Stimulated activated CD4-positive, alpha-beta T cell treated with anti-CD3 and anti-CD28 coated beads, Interleukin-1b, Interleukin-23, amount 100 ng/mL, for 24 hours (primary cell): ENCODE data around the gene DYNC1H1.

Source experiments
- DNase-seq, 4 experiments: peaks; one replicate each; pipeline ENCODE4 v3.0.0-alpha.2; 2020; ENCODE audit warnings: low read depth in 4 of 4, low spot score in 1 of 4

Gene DYNC1H1

GRCh38 chr14:101988377-101988776, 24.0 kb downstream of the DYNC1H1 start:
- DNase-seq = no peak

GRCh38 chr14:101991352-101991751, 27.0 kb downstream of the DYNC1H1 start:
- no peak for DNase-seq

GRCh38 chr14:101992708-101993107, 28.3 kb downstream of the DYNC1H1 start:
- DNase-seq = no peak

GRCh38 chr14:101997429-101998336, 33.3 kb downstream of the DYNC1H1 start:
- no peak for DNase-seq

GRCh38 chr14:102000902-102001301, 36.5 kb downstream of the DYNC1H1 start:
- DNase-seq = no peak

GRCh38 chr14:102005336-102005735, 41.0 kb downstream of the DYNC1H1 start:
- no peak for DNase-seq

- DNase-seq = no peak
Observed at GRCh38 chr14:102007916-102008418, 43.6 kb downstream of the DYNC1H1 start.

GRCh38 chr14:102008891-102009290, 44.5 kb downstream of the DYNC1H1 start:
- DNase-seq = no peak

- DNase-seq = no peak
Observed at GRCh38 chr14:102011631-102012030, 47.3 kb downstream of the DYNC1H1 start.

- no peak for DNase-seq
Observed at GRCh38 chr14:102012336-102012735, 48.0 kb downstream of the DYNC1H1 start.

GRCh38 chr14:102013669-102014200, 49.4 kb downstream of the DYNC1H1 start:
- no peak for DNase-seq

GRCh38 chr14:102015045-102015685, 50.8 kb downstream of the DYNC1H1 start:
- no peak for DNase-seq

GRCh38 chr14:102015771-102016170, 51.4 kb downstream of the DYNC1H1 start:
- DNase-seq = no peak

GRCh38 chr14:102016420-102017090, 52.2 kb downstream of the DYNC1H1 start:
- DNase-seq = no peak

- DNase-seq = no peak
Observed at GRCh38 chr14:102018251-102018650, 53.9 kb downstream of the DYNC1H1 start.

- no peak for DNase-seq
Observed at GRCh38 chr14:102019006-102019540, 54.7 kb downstream of the DYNC1H1 start.

GRCh38 chr14:102020058-102020971, 55.9 kb downstream of the DYNC1H1 start:
- DNase-seq = peak in 2 of 4 experiments; percentile 5 to 22

- no peak for DNase-seq
Observed at GRCh38 chr14:102026934-102027333, 62.6 kb downstream of the DYNC1H1 start.

GRCh38 chr14:102027951-102028350, 63.6 kb downstream of the DYNC1H1 start:
- DNase-seq = no peak

- DNase-seq = no peak
Observed at GRCh38 chr14:102028733-102029132, 64.4 kb downstream of the DYNC1H1 start.
